Heart right ventricle (tissue), 16 donors: Measurements from ENCODE around the gene CNDP2. TPM values are rescaled to one million over a fixed set of nuclear protein-coding genes. Genes with fewer than 3 reads are reported as not detected.

Source experiments
- ATAC-seq, 8 donors: fragments of 200-7000 bp; cut with Tn5 transposase; one replicate each; pipeline ENCODE4 v1.9.1; 2020; ENCODE audit warnings: mild to moderate bottlenecking in 8 of 8, moderate library complexity in 8 of 8, moderate number of reproducible peaks in 1 of 8
- DNase-seq, 2 donors: peaks; one replicate each; pipeline ENCODE4 v3.0.0-alpha.2; 2020
- H3K27ac ChIP-seq, 10 donors: fragments of 200-600 bp; sonication (generic) in 2 of 10; one replicate each; pipeline versions ENCODE4 v1.5.0 to v1.8.0; 2020 to 2022; ENCODE audit warnings: mild to moderate bottlenecking in 3 of 10
- H3K27me3 ChIP-seq, 7 donors: fragments of 200-600 bp; one replicate each; pipeline ENCODE4 v1.8.0; 2021 to 2022; ENCODE audit warnings: mild to moderate bottlenecking in 2 of 7
- H3K36me3 ChIP-seq, 9 donors: fragments of 200-600 bp; sonication (generic) in 1 of 9; one replicate each; pipeline versions ENCODE4 v1.5.0 to v1.8.0; 2020 to 2022; ENCODE audit warnings: mild to moderate bottlenecking in 2 of 9
- H3K4me1 ChIP-seq, 9 donors: fragments of 200-600 bp; sonication (generic) in 1 of 9; one replicate each; pipeline versions ENCODE4 v1.5.0 to v1.8.0; 2020 to 2022; ENCODE audit warnings: mild to moderate bottlenecking in 4 of 9
- H3K4me3 ChIP-seq, 10 donors: fragments of 200-600 bp; sonication (generic) in 2 of 10; one replicate each; pipeline versions ENCODE4 v1.5.0 to v1.8.0; 2020 to 2022; ENCODE audit warnings: mild to moderate bottlenecking in 7 of 10, moderate library complexity in 2 of 10
- H3K9me3 ChIP-seq, 11 donors: fragments of 200-600 bp in 10 of 11; sonication (generic) in 2 of 11; one replicate each; pipeline versions ENCODE4 v1.5.0 to v1.8.0; 2013 to 2022; ENCODE audit warnings: mild to moderate bottlenecking in 2 of 11, control low read depth in 1 of 11, moderate library complexity in 1 of 11
- WGBS, 2 donors: extraction: QIAGEN DNeasy Blood & Tissue Kit; methylation state at CpG; one replicate each; pipeline ENCODE4 v1.1.7; 2013; ENCODE audit warnings: inconsistent platforms in 1 of 2; 5-methylcytosine and 5-hydroxymethylcytosine counted together
- intact Hi-C, 10 donors: fragments of 100-400 bp; cut with DNase I; formaldehyde crosslinking; loops; one replicate each; pipeline versions ENCODE4 v1.11.1 to v1.14.2; 2022
- polyA plus RNA-seq, 2 donors: library from polyadenylated mRNA; stranded (reverse); fragments of 200-250 nt; gene quantifications; one replicate each; pipeline ENCODE4 v1.2.3, GENCODE V29; 2013
- total RNA-seq, 10 donors: library from RNA; stranded (reverse); fragmentation: NEBNext Ultra II Directional in 3 of 10; extraction: Animal tissue kit (Norgen Biotek cat#: 25700) in 3 of 10; gene quantifications; one replicate each; pipeline versions ENCODE4 v1.2.1 to v1.2.4, GENCODE V29; 2021 to 2023
- TF ChIP-seq, protein P1 (sequence below), 9 donors: fragments of 200-600 bp; sonication (generic) in 2 of 9; IDR thresholded peaks; one replicate each; pipeline versions ENCODE4 v1.5.0 to v1.8.0; 2021 to 2022; ENCODE audit warnings: antibody characterized with exemption in 9 of 9, mild to moderate bottlenecking in 5 of 9, moderate library complexity in 1 of 9
- donor health status: Arrhythmogenic right ventricular cardiomyopathy.
- donor health status: ischemic (EF 13 %, LVEDD 7.1; RV severe dilation, severe dysfunction).
- donor health status: healthy with polysubstance abuse.
- donor health status: DM: no; HTN: yes; CAD: no.
- donor health status: DM: no; HTN: no; CAD: no.
- donor health status: ischemic (EF 25% LVEDD 6.9; RV normal size, moderate dysfunction).
- donor health status: ischemic (EF 25% LVEDD 5.7; RV mildly dilated, moderate dysfunction).
- donor health status: healthy.
- donor health status: DM: yes; HTN: yes; CAD: no.
- donor health status: Ischemic cardiomyopathy.
- donor health status: ischemic (EF 35%, LVEDD 5.7; RV mildly dilated, moderate dysfunction).
- donor health status: nonischemic (EF 11% LVEDD 7.7; RV severe dilation, severe dysfunction).
- donor health status: DM: yes; HTN: yes; CAD: no.
- donor health status: PGD.
- donor health status: ischemic (EF 29% LVEDD 5.4; RV normal size, mild dysfunction).
- donor health status: nonischemic (EF 23%, LVEDD 6.1; RV moderate dilation, normal function).

CNDP2 gene
- total and polyA plus RNA-seq, 12 donors = 48.9 to 117 (median 73.2) TPM

DNA sequence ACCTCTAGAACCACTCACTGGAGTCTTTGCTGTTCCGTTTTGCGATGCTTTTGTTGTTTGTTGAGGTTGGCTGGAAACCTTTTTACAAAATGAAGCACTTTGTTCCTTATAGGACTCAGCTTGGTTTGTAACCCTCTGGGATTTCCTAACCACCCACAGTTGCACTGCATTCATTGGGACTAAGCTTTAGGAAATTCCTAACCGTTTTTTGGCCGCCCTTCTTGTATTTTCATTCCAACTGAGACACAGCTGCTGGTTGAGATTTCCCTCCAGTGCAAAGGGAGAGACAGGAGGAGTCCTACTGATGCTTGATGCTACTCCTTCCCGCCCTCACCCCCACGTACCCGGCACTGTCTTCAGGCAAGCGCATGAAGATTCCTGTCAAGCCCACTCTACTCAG lies 32.9 kb upstream of the CNDP2 start:
- DNase-seq = no peak
- peak in 6 of 8 donors; percentile 25 to 52 (median 38) for ATAC-seq
- WGBS, 2 donors = 72 to 74% methylated on average over 8 of the region's 8 CpGs
- intact Hi-C loops = no loop called here
- peaks cover 0 to 31% (median 7%) of the 10 kb centered on the region in 9 donors for H3K4me1 ChIP-seq
- peaks cover 0 to 14% (median 0%) of the 10 kb centered on the region in 7 donors for H3K27me3 ChIP-seq
- no peak overlapping the region for H3K27ac ChIP-seq
- TF ChIP-seq, protein P1, sequence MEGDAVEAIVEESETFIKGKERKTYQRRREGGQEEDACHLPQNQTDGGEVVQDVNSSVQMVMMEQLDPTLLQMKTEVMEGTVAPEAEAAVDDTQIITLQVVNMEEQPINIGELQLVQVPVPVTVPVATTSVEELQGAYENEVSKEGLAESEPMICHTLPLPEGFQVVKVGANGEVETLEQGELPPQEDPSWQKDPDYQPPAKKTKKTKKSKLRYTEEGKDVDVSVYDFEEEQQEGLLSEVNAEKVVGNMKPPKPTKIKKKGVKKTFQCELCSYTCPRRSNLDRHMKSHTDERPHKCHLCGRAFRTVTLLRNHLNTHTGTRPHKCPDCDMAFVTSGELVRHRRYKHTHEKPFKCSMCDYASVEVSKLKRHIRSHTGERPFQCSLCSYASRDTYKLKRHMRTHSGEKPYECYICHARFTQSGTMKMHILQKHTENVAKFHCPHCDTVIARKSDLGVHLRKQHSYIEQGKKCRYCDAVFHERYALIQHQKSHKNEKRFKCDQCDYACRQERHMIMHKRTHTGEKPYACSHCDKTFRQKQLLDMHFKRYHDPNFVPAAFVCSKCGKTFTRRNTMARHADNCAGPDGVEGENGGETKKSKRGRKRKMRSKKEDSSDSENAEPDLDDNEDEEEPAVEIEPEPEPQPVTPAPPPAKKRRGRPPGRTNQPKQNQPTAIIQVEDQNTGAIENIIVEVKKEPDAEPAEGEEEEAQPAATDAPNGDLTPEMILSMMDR (IDR thresholded peaks at IDR 0.05) = no peak
- no peak overlapping the region for H3K4me3 ChIP-seq
- H3K36me3 ChIP-seq = no peaks in the 10 kb centered on the region
- no peaks in the 10 kb centered on the region for H3K9me3 ChIP-seq

DNA sequence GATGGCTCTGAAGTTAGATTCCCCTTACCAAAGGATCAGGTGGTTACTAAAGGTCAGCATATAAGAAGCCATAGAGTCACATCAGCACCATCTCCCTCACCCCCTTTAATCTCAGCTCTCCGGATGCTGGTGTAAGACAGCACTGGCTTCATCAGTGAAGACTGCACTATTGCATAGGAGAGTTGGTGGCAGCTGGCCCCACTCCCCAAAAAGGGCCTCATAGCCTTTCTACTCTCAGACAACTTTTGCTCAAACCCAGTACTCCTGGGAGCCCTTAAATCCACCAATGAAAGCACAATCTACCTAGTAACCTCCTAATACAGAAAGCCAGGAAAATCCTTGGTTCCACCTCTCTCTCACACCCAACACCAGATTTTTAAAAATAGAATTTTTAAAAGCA lies 32.2 kb upstream of the CNDP2 start:
- intact Hi-C loops = no loop called here
- no peak overlapping the region for H3K4me3 ChIP-seq
- no peaks in the 10 kb centered on the region for H3K36me3 ChIP-seq
- ATAC-seq (no peak), DNase-seq (no peak)
- H3K27ac ChIP-seq = no peak overlapping the region
- H3K4me1 ChIP-seq = peaks cover 0 to 27% (median 7%) of the 10 kb centered on the region in 9 donors
- 94 to 97% methylated on average over 1 of the region's 1 CpG for WGBS, 2 donors
- peaks cover 0 to 7% (median 0%) of the 10 kb centered on the region in 7 donors for H3K27me3 ChIP-seq
- TF ChIP-seq, protein P1 (IDR thresholded peaks at IDR 0.05) = no peak
- no peaks in the 10 kb centered on the region for H3K9me3 ChIP-seq

DNA sequence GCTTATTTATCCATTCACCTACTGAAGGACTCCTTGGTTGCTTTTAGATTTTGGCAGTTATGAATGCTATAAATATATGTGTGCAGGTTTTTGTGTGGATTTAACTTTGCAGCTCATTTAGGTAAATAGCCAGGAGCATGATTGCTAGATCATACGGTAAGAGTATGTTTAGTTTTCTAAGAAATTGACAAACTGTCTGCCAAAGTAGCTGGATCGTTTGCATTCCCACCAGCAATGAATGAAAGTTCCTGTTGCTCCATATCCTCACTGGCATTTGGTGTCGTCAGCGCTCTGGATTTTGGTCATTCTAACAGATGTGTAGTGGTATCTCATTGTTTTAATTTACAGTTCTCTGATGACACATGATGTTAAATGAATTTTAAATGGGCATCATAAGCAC lies 30.4 kb upstream of the CNDP2 start:
- WGBS, 2 donors = 88 to 91% methylated on average over 4 of the region's 4 CpGs
- ATAC-seq (no peak), DNase-seq (no peak)
- Histone ChIP-seq H3K9me3 (peaks cover 0 to 10% (median 0%) of the 10 kb centered on the region in 11 donors), H3K4me1 (peaks cover 0 to 17% (median 7%) of the 10 kb centered on the region in 9 donors), H3K36me3 (no peaks in the 10 kb centered on the region), H3K4me3 (no peak overlapping the region), H3K27me3 (no peaks in the 10 kb centered on the region), H3K27ac (no peak overlapping the region)
- intact Hi-C loops = no loop called here
- TF ChIP-seq, protein P1 (IDR thresholded peaks at IDR 0.05) = no peak

DNA sequence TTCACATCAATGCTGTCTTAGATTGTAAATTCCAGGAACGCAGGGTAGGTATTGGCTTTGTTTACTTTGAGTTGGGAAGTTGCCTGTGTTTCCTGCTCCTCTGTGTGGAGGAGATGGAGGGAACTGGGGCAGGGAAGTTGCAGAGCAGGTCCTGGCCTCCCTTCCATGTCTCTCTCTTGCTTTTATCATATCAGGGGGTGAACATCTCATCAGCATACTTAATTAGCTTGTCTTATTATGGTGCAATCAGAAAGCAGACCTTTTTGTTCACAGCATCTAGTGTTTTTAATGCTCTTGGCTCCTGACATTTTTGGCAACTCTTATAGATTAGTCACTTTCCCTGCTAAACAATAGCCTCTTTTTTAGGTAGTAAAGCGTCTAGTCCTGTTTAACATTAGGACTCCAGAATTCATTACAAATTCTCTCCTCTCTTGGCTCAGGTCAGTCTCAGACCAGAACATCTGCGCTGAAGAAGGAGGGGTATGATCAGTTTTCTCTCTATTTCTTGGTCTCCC lies 27.6 kb upstream of the CNDP2 start:
- Histone ChIP-seq H3K9me3 (peaks cover 0 to 16% (median 0%) of the 10 kb centered on the region in 11 donors), H3K4me3 (no peak overlapping the region), H3K36me3 (no peaks in the 10 kb centered on the region), H3K4me1 (peaks cover 0 to 17% (median 7%) of the 10 kb centered on the region in 9 donors), H3K27ac (peak overlapping the region in 2 of 10 donors; percentile 23 to 48), H3K27me3 (no peaks in the 10 kb centered on the region)
- TF ChIP-seq, protein P1 (IDR thresholded peaks at IDR 0.05) = no peak
- ATAC-seq (peak; percentile 61 to 87 (median 76)), DNase-seq (no peak)
- WGBS, 2 donors = 53 to 59% methylated on average over 3 of the region's 3 CpGs
- intact Hi-C loops = no loop called here
